H4 (cell line): ENCODE results near the gene RSAD2. TPM values are rescaled to one million over a fixed set of nuclear protein-coding genes. Genes with fewer than 3 reads are reported as not detected.

ENCODE experiments used
- DNase-seq: peaks from one replicate; pipeline ENCODE4 v3.0.0-alpha.2; 2015; ENCODE audit warnings: low spot score
- total RNA-seq: library from RNA; depleted of rRNA; stranded (reverse); fragments of >200 nt; shearing (Covaris generic); gene quantifications from 2 replicates; pipeline ENCODE4 v1.2.3, GENCODE V29; 2014

Gene RSAD2
- total RNA-seq, 1 experiment from 2014 or later = 1.2 TPM

DNA sequence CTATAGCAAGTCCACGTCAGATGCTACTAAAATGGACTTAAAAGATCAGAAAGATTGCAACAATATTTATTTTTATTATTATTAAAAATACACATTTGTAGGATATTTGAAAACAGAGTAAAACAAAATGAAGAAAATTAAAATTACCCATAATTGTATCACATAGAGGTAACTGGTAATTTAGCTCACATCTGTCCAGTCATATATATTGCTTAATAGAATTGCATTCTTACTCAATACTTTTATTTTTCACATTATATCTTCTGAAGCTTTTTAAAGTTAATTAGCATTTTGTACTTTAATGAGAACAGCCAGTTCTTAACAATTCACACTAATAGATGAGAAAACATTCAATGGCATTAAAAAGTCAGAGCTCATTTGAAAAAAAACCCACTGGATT lies 28.1 kb downstream of the RSAD2 start:
- no peak for DNase-seq

DNA sequence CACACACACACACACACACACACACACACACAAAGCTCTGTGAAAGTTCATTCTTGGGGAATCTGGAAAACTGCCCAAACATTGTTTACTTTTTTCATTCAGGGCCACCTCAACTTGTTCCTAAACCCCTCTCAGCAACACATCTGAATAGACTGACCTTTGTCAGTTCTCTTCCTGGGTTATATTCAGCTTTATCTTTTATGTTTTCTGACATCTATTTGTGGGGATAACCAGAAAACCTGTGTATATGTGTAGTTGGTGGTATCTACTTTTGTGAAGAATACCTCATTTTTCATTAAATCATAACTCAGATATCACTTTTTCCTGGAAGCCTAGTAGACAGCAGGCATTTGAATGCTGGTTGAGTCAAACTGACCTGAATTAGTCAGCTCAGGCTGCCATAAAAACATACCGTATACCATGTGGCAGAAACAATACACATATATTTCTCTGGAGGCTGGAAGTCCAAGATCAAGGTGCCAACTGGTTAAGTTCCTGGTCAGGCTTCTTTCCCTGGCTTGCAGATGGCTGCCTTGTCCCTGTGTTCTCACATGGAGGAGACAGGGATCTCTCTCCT lies 28.7 kb downstream of the RSAD2 start:
- DNase-seq = no peak

DNA sequence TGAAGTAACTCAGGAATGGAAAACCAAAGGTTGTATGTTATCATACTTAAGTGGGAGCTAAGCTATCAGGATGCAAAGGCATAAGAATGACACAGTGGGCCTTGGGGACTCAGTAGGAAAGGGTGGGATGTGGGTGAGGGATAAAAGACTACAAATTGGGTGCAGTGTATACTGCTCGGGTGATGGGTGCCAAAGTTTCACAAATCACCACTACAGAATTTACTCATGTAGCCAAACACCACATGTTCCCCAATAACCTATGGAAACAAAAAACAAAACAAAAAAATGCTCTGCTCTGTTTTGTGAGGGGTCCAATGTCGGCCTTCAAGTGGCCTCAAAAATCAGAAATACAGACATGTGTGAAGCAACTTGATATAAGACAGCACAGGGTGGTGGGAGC lies 30.7 kb downstream of the RSAD2 start:
- no peak for DNase-seq

DNA sequence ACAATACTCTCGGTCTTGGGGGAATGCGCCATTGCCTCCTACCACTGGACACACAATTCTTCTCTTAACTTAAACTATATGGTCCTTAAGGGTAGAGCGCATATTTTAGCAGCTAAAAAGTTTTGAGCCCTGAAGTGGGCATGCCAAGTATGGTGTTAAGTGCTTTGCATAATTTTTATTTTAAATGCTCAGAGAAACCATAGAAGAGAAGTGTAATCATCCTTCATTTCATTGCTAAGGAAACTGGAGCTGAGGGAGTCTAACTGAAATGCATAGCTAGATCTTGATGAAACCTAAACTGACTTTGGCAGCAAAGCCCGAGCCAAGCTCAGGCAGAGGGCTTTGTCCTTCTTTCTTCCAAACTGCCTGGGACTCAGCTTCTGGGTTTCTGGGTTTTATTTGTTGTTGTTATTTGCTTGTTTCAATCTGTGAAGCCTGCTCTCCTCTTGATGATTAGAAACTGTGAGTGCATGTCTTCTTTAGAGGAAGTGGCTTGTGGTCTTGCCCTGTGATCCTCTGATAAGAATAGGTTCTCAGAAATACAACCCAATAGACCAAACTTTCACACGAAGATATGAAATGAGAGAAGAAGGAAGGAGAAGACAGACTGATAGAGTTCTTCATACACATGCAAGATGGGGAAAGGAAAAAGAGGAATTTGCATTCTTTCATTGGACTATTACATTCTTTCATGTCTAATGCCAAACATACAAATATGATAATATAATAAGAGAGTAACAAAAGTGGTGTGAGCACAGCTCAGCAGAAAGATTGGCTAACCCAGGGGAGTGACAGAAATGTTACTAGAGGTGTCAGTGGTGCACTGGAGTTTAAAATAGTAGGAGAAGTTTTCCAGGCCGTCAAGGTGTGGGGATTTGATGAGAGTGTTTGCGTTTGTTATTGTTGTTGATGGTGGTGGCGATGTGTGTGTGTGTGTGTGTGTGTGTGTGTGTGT lies 32.1 kb downstream of the RSAD2 start:
- no peak for DNase-seq

DNA sequence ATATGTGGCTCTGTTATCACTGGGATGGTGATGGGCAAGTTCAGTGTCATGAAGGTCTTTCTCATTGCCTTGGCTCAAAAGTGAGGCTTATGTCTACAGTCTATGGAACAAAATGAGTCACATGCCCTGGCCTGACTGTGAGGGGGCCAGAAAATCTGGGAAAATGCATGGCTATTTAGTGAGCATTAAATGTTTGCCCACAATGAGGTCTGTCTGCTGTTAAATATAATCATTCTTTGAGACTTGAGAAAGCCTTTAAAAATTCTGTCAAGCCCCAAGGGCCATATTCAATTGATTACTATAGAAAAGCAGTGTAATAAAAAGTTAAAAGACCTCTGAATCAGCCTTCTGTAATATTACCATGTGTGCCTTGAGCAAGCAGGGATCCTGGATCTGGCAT lies 34.1 kb downstream of the RSAD2 start:
- DNase-seq = no peak

DNA sequence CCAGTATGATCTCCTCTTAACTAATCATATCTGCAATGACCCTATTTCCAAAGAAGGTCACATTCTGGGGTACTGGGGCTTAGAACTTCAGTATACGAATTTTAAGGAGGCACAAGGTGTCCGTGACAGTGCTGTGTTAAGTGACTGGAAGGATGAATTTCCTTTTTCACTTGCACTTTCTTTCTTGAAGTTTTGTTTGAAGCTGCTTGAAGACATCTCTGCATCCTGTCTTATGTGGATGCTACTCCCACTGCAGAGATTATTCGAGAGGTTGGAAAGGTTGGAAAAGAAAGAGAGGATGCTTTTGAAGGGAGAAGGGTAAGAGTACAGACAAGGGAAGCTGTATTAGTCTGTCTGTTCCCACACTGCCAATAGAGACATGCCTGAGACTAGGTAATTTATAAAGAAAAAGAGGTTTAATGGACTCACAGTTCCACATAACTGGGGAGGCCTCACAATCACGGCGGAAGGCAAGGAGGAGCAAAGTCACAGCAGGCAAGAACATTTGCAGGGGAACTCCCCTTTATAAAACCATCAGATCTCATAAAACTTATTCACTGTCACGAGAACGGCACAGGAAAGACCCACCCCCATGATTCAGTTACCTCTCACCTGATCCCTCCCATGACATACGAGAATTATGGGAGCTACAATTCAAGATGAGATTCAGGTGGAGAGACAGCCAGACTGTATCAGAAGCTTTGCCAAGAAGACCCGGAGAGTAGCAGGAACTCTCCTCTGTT lies 36.0 kb downstream of the RSAD2 start:
- no peak for DNase-seq

DNA sequence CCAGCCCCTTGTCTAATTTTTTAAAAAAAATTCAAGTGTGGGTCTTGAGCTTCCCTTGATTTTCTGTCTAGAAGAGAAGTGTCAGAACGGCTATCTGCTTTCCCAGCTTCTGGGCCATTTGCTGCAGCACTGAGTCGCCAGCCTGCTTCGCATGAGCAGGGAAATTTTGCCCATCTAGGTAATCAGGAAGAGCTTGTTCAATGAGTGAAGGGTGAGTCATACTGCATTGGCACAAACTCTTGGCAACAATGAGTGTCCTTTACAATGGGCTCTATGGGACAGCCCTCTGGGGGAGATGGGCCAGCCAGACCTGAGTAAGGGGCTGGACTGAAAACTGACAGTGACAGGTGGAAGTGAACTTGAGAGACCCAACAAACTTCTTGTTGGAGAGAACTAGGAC lies 37.3 kb downstream of the RSAD2 start:
- no peak for DNase-seq

DNA sequence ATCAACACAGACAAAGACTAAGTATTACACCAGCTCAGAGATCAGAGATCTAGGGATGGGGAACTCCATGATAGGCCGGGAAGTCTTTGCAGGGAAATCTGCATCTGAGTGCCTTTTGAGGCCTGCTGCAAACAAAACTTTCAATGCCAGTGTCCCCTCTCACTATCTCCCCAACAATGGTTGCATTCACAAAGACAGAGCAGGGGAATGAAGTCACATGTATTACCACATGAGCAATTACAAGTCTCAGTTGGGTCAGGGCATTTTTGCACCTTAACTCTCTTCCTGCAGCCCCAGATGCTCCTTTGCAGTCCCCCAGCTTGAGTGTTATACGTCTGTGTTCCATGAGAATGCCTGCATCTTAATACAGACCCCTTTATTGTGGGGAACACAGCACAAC lies 37.8 kb downstream of the RSAD2 start:
- no peak for DNase-seq

DNA sequence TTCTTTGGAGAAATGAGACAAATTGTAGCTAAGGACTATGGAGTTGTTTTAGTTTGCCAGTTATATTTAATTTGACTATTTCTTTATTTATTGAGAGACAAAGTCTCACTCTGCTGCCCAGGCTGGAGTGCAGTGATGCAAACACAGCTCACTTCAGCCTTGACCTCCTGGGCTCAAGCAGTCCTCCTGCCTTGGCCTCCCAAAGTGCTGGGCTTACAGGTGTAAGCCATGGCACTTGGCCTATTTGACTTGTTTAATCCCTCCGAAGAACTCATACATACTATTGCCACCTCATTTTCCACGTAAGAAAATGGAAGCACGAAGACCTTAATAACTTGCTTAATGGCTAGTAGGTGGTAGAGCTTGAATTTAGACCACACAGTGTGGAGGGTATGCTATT lies 38.6 kb downstream of the RSAD2 start:
- DNase-seq = no peak

DNA sequence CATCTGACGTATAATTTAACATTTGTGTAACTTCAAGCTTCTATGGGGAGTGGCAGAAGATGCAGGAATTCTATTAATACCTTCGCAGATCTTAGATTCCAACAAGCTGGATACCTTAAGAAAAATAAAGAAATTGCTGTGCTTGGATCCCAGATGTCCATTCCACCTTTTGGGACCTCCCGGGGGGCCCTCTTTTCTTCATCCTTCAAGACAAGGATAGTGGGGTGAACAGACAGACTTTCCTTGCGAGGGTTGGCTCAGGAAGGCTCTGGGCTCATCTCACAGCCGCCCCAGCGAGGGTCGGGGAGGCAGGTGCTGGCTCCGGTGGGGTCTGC lies 39.1 kb downstream of the RSAD2 start:
- no peak for DNase-seq

DNA sequence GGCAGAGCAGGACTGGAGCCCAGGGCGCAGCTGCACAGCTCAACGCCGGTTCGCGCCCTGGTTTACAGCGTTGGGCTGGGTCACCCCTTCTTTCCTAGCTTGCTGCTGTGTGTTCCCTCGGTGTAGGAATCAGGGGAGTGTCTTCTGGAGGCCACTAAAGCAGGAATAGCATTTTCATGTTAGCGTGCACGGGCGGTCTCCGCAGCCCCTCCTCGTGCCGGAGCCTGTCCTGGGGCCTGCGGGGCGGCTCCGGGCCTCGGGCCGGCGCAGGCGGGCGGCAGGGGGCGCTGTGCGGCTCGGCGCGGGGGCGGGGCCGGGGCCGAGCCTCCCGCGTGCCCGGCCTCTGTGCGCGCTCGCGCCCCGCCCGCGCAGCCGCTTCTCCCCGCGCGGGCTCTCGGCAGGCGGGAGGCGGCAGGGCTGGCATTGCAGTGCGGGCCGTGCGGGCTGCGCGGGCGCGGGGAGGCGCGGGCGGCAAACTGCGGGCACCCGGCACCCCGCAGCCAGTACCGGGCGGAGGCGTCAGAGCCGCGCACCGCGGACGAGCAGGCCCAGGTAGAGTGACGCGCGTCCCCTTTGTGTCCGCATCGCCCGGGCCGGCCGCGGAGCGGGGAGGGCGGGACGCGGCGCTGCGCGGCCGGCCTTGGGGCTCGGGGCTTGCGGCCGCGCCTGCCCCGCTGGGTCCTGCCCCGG lies 39.6 kb downstream of the RSAD2 start, which contains the start of gene RNF144A:
Gene RNF144A (plus strand): TSS at position 342 of the 690 bp plus-strand sequence. CDS start 79,515 bp downstream, outside the sequence.
- DNase-seq = no peak

DNA sequence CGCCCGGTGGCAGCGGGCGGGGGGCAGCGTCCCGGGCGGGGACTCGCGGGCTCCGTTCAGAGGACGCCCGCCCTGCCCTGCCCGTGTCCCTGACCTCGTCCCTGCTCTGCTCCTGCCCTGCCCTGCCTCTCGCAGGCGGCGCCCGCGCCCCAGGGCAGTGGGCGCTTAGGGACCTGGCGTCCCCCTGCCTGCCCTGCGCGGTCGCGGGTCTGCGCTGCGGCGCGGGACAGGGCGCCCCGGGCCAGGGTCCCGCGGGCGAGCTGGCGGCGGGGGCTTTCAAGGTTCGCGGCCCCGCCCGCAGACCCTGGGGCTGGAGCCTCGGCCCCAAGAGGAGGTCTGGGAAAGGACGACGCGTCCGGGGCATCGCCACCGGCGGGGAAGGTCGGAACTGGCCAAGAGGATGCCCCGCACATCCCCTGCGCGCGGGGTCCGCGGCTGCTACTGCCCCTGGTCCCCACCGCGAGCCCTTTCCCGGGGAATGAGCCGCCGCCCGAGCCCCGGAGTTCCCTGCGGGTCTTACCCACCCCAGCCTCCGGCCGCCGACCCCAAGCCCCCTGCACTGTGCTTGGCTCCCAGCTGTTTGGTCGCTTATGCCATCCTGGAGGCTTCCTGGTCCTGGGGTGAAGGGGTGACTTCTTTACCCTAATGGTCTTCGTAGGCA lies 40.3 kb downstream of the RSAD2 start:
- DNase-seq = no peak

DNA sequence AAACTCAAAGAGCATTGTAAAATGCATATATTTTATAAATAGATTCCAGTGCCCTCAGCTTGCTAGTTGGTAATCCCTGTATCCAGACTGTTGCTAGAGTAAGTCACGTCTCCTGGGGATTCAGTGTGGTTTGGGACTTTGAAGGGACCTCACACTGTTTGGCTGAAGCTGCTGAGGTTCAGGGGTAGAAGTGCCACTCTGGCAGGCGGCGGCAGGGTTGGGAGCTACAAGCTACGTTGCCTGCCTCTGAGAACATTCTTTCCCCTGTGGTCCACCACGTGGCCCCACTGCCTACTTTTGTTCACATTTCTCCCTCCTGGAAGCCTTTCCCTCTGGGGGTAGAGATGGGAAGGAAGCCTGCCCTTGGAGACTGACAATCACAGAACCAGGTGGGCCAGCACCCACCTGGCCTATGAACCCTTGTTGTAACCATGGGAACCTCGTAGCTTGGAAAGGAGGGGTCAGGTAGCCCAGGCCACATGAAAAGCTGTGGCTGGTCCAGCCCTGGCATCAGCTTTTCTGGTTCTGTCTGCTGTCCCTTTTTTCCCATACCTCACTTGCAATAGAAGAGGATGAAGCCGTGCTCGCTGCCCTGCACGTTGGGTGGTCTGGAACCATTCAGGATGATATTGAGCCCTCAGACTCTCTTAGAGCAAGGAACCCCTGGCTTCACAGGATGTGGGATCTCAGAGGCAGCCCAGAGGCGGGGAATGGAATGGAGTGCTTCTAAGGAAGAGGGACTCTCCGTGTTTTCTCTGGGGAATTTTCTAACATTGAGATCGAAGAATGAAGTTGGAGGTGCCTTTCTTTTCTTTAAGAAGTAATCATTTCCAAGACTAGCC lies 42.5 kb downstream of the RSAD2 start:
- no peak for DNase-seq

DNA sequence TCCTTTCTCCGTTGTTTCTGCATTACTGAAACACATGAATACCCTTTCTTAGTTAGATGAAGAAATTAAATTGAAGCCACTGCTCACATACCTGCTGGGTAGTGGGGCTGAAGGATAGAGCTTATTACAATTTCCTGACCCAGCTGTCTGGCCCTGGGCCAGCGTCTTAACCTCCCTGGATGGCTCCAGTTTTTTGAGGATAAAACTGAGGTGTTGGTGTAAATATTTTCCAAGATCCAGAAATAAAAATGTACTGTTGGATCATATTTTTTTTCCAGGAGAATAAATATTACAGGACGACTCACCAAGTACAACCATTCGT lies 43.1 kb downstream of the RSAD2 start:
- no peak for DNase-seq

DNA sequence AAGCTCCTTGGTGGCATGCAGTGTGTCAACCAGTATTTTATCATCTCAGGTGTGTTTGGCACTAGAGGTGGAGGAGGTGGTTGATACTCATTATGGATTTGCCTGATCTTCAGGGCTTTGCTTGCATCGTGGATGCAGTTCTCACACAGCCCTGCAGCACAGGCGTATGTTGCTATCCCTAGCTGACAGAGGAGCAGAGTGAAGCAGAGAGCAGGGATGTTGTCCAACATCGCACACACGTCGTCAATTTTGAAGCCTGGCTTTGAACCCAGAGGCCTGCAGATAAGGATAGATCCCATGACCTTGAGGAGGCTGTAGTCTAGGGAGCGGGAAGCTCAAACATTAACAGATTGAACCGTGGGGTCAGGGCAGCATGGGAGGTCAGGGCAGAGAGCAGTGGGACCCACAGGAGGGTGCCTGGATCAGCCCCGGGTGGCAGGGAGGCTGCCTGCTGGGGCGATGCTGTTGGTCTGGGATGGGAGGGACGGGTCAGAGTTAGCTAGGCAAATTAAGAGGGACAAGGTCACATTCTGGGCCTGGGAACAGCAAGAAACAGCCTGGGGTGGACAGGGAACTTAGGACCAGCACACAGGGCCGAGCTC lies 43.8 kb downstream of the RSAD2 start:
- DNase-seq = no peak

DNA sequence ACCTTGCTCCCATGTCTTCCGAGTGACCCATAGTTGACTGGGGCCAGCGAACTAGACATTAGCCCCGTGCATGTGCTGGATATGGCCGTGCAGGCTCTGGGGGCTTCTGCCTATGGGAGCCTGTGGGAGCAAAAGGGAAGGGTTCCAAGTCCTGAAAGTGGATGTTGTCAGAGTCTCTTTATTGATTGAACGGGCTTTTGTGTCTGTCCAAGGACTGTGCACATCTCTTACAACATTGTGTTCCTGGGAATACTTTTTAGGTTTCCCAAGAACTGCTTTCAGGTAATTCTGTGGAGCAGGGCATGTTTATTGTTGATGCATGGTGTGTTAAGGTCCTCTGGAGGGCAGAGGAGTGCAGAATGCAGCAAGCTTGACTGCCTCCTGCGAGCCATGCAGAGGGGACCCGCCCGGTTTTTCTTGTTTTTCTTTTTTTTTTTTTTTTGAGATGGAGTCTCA lies 44.7 kb downstream of the RSAD2 start:
- no peak for DNase-seq

DNA sequence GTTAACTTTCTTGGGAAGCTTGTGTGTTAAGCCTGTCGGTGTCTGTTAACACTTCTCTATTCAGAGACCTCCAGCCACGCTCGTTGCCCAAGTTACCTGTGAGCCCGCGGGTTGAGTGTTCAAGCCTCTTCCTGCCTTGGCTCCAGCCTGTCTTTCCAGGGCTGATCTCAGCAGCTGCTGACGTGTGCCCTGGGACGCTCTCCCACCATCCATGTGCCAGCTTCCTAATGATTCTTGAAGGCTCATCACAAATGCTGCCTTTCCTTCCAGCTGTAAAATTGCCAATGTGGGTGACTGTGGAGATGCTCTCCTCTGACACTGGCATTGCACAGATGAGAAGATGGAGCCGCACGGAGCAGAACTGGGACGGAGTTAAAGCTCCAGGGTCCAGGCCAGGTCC lies 45.7 kb downstream of the RSAD2 start:
- no peak for DNase-seq

DNA sequence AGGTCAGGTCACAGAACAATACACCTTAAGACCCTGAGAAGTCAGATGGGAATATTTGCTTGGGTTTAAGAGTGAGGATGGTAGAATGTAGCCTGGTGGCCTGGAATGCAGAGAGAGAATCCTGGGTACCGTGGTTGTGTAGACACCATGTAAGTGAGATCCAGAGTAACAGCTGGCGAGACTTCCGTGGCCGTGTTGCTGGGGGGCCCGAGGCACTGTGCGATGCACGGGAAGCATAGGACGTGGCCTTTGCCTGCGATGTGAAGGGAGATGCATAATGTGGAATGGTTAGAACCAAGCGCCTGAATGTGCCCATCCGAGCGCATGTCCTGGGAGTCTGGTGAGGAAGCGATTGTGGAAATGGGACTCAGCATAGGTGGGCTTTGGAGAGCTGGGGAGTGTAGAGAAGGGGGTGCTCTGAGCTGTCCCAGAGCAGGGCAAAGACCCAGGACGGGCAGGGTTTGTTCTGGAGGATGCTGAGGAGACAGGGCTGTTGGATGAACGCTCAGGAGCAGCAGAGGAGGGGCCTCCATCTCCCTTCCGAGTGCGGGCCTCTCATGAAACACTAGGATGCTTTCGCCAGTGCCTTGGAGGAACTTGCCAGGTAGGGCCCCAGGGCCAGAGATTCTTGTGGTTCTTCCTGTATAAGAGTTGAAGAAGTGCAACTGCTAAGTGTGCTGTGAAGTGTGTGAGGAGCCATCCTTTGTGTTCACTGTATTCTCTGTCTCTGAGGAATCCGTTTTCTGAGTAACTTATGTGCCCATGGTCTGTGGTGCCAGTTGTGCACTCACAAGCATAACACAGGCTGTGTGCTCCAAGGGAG lies 46.7 kb downstream of the RSAD2 start:
- DNase-seq = no peak

DNA sequence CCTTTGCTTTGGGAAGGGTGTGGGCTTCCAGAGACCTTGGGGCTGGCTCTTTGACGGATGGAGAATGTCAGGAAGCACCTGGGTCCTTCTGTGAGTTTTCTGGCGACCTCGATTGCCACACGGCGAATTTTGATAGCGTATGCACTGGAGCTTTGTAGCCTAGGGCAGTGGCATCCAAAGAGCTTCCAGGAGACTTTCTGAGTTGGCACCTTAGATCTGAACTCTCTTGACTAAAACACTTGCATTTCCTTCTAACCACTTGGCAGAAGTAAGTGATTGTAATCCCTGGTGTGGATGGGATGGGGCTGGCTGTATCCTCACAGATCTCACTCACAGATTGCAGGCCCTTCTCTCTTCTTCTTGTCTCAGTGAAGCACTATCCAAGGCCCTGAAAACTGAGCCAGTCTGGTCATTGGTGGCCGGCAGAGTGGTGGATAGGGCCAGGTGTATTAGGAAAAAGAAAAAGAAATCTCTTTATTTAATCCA lies 47.4 kb downstream of the RSAD2 start:
- DNase-seq = no peak
